PFSK-1 (cell line): Measurements from ENCODE around the gene DMPK.

Experiments used
- POLR2AphosphoS5 ChIP-seq: IDR thresholded peaks from 2 replicates; pipeline ENCODE4 v1.6.1; 2012; ENCODE audit warnings: low read depth, mild to moderate bottlenecking, control low read depth, low read length, moderate library complexity
- SIN3A ChIP-seq: IDR thresholded peaks from 2 replicates; pipeline ENCODE4 v1.6.1; 2012; ENCODE audit warnings: mild to moderate bottlenecking, low read length, moderate library complexity, borderline replicate concordance; ENCODE audit not compliant: insufficient read depth
- TAF1 ChIP-seq: IDR thresholded peaks from 2 replicates; pipeline ENCODE4 v1.6.1; 2012; ENCODE audit warnings: low read length, control low read depth, borderline replicate concordance; ENCODE audit not compliant: insufficient read depth

DNA sequence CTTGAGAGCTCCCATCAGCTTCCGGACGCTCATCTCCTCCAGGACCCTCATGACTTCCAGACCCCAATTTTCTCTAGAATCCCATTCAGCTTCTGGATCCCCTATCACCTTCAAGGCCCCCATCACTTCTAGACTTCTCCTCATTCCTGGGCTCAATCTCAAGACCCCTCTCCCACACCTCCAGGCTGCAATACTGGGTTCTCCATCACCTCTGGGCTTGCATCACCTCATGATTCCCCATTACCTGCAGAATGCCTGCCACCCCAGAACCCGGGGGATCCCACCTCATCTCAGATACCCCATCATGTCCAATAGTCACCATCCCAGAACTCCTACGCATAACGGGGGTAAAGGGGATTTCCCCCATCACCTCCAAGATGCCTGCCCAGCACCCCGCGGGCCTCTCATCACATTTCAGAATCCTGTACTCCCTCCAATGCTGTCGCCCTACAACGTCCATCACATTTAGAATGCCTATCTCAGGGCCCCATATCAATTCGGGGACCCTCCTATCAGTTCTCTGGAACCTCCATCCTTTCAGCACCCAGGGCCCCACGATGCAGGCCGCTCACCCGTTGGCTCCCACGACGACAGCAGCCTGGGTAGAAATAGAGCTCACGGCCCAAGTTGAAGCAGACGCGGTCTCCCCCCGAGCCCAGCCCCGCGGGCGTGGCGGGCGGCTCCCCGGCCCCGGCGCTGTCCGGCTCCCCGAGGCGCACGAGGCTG, 9.6 kb upstream of the DMPK start:
- no peak for TF ChIP-seq POLR2AphosphoS5
- TF ChIP-seq SIN3A, result no peak
- TF ChIP-seq TAF1, result no peak
